ENCODE measurements around the gene ZMIZ1.

DNA sequence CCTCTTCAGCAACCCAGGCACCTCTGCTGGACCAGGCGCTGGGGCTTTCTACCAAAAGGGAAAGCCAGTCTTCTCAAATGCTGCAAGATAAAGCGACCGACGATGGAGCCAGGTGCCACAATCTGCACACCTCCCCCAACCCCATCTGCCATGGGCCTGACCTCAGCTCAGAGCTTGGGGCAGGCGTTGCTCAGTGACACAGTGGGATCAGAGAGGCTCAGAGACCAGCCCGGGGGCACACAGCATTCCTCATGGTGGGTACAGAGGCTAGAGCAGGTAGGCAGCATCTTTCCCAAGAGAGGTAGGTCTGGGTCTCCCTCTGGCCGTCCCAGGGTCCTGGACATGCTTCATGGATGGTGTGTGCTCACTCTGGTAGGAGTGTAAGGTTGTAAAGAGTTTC is 56.3 kb downstream of the ZMIZ1 start:
- TF ChIP-seq EZH2 (IDR thresholded peaks at IDR 0.05; ENCODE audit: borderline replicate concordance, low read depth, low read length, poor library complexity, severe bottlenecking), result no peak
- TF ChIP-seq, protein P1, sequence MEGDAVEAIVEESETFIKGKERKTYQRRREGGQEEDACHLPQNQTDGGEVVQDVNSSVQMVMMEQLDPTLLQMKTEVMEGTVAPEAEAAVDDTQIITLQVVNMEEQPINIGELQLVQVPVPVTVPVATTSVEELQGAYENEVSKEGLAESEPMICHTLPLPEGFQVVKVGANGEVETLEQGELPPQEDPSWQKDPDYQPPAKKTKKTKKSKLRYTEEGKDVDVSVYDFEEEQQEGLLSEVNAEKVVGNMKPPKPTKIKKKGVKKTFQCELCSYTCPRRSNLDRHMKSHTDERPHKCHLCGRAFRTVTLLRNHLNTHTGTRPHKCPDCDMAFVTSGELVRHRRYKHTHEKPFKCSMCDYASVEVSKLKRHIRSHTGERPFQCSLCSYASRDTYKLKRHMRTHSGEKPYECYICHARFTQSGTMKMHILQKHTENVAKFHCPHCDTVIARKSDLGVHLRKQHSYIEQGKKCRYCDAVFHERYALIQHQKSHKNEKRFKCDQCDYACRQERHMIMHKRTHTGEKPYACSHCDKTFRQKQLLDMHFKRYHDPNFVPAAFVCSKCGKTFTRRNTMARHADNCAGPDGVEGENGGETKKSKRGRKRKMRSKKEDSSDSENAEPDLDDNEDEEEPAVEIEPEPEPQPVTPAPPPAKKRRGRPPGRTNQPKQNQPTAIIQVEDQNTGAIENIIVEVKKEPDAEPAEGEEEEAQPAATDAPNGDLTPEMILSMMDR (conservative IDR thresholded peaks at IDR 0.05; ENCODE audit: low read depth, low read length), result no peak
